GM10248 (cell line): ENCODE measurements around the gene TNS2.

ENCODE experiments used
- CTCF ChIA-PET: fragments of 300-600 bp; sonication (Branson Sonifier 250); formaldehyde crosslinking; extraction: SDS; loops from one replicate; lab custom pipeline; 2021; ENCODE audit warnings: antibody characterized with exemption; lab: Yijun Ruan, JAX
- POLR2A ChIA-PET: fragments of 350-650 bp; sonication (Branson Sonifier 250); formaldehyde crosslinking; extraction: SDS; loops from one replicate; lab custom pipeline; 2020; ENCODE audit warnings: antibody characterized with exemption; lab: Yijun Ruan, JAX
- DNase-seq: peaks from one replicate; pipeline ENCODE4 v3.0.0; 2012; ENCODE audit errors: extremely low spot score
- CTCF ChIP-seq: IDR thresholded peaks from 2 replicates; pipeline ENCODE4 v1.5.1; 2012; ENCODE audit warnings: mild to moderate bottlenecking, low read depth; ENCODE audit errors: extremely low read depth, missing control alignments, control extremely low read depth

TNS2 gene

GRCh38 chr12:53067993-53068770 lies 18.3 kb downstream of the TNS2 start:
- CTCF ChIA-PET: interaction anchor here (1.5 to 14.8 kb wide), 7 partner anchors 10 to 253 kb away, joined by 3 to 294 read pairs (median 40); partner anchors contain the start of genes AAAS, IGFBP6, SOAT2 and SPRYD3
- no peak for DNase-seq
- no peak for TF ChIP-seq CTCF
- POLR2A ChIA-PET: interaction anchor here (0.6 kb wide), 1 partner anchor 15 kb away, joined by 3 read pairs; no protein-coding TSS in a partner anchor

- no peak for DNase-seq
- no peak for TF ChIP-seq CTCF
- ChIA-PET POLR2A (interaction anchor here (0.5 kb wide), 1 partner anchor 155 kb away, joined by 5 read pairs; no protein-coding TSS in a partner anchor), CTCF (interaction anchor here (1.5 to 14.8 kb wide), 6 partner anchors 9 to 252 kb away, joined by 3 to 294 read pairs (median 80); partner anchors contain the start of genes AAAS, IGFBP6, SOAT2 and SPRYD3)
Observed at GRCh38 chr12:53068811-53069585, 19.1 kb downstream of the TNS2 start.

GRCh38 chr12:53069621-53070410 lies 20.0 kb downstream of the TNS2 start:
- ChIA-PET CTCF (interaction anchor here (1.5 to 14.8 kb wide), 3 partner anchors 9 to 29 kb away, joined by 5 to 294 read pairs (median 264); partner anchors contain the start of genes IGFBP6, SOAT2, SPRYD3 and TNS2), POLR2A (no interaction called here)
- DNase-seq: no peak
- no peak for TF ChIP-seq CTCF

- CTCF ChIA-PET: interaction anchor here (13.7 to 14.8 kb wide), 2 partner anchors 21 to 28 kb away, joined by 264 to 294 read pairs; partner anchors contain the start of genes IGFBP6, SOAT2 and TNS2
- TF ChIP-seq CTCF: no peak
- no peak for DNase-seq
- POLR2A ChIA-PET: interaction anchor here (0.7 to 1.1 kb wide), 2 partner anchors 8 to 10 kb away, joined by 8 to 9 read pairs; no protein-coding TSS in a partner anchor
Observed at GRCh38 chr12:53070877-53071492, 21.1 kb downstream of the TNS2 start.

- DNase-seq: no peak
- no peak for TF ChIP-seq CTCF
- CTCF ChIA-PET: interaction anchor here (1.7 to 14.8 kb wide), 3 partner anchors 8 to 27 kb away, joined by 3 to 294 read pairs (median 264); partner anchors contain the start of genes IGFBP6, SOAT2 and TNS2
- POLR2A ChIA-PET: interaction anchor here (0.6 to 1.1 kb wide), 3 partner anchors 9 to 109 kb away, joined by 5 to 9 read pairs (median 8); partner anchors contain the start of genes CSAD and ZNF740
Observed at GRCh38 chr12:53071591-53072551, 22.0 kb downstream of the TNS2 start.
